KG1 (cell line): ENCODE results near the gene TCF25.
"Not testable (repeated sequence)": the region's sequence is repeated elsewhere in the genome, so short reads cannot be mapped to it uniquely, and the experiment has no call there.

Experiments used
- DNase-seq: peaks from one replicate; lab custom pipeline; 2025; lab: John Stamatoyannopoulos, UW

TCF25 gene

DNA sequence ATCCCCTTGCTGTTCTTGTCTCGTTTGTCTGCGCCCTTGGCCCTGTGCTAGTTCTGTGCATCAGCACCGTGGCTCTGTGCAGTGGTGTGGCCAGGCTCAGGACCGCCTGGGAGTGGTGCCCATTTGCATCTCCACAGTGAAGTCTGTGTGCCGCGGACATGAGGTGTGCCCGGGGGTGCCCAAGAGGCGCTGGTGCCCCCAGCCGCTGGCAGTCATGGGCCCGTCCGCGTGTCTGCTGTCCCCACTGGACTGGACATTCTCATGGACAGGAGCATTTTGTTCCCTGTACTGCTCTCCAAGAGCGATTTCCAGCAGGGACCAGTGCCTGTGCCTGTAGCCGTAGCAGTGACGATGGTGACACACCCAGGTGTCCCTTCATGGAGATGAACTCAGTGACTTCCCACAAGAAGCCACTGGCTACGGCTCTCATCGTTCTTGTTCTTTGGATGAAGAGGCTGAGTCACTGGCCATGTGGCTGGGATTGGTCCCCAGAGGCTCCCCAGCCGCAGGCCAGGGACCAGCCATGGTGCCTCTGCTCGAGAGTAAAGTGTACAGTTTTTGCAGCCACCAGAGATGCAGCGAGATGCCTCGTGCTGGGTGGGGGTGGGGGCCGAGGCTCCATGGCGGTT is 32.2 kb downstream of the TCF25 start:
- DNase-seq: no peak

GRCh38 chr16:89906140-89907025 is 33.0 kb downstream of the TCF25 start:
- no peak for DNase-seq

- DNase-seq: no peak
Observed at GRCh38 chr16:89907055-89907814, 33.8 kb downstream of the TCF25 start.

DNA sequence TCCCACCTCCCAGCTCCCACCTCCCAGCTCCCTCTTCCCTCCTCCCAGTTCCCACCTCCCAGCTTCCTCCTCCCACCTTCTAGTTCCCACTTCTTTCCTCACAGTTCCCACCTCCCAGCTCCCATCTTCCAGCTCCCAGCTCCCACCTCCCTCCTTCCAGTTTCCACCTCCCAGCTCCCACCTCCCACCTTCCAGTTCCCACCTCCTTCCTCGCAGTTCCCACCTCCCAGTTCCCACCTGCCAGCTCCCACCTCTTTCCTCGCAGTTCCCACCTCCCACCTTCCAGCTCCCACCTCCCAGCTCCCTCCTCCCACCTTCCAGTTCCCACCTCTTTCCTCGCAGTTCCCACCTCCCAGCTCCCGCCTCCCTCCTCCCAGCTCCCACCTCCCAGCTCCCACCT is 34.8 kb downstream of the TCF25 start:
- DNase-seq: no peak

- DNase-seq: no peak
Observed at GRCh38 chr16:89909777-89910716, 36.7 kb downstream of the TCF25 start.

GRCh38 chr16:89910717-89911354 is 37.4 kb downstream of the TCF25 start:
- DNase-seq: no peak

- no peak for DNase-seq
Observed at GRCh38 chr16:89911375-89911774, 38.0 kb downstream of the TCF25 start.

DNA sequence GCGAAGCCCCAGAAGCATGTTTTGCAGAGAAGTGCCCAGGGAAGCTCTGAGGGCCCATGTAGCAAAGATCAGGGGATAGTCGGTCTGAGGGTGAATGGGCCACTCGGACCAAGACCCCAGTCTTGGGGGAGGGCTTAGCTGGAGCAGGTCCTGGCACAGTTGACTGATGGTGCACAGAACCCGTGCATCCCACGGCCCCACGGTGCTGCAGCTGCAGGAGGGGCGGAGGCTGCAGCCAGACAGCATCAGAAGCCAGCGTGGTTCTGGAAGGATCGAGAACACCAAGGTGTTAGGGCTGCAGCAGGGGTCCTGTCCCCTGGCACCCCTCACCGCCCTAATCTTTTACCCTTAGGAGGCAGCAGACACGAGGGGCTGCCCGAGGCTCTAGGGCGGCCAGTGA is 38.8 kb downstream of the TCF25 start:
- DNase-seq: no peak

GRCh38 chr16:89912627-89913026 is 39.2 kb downstream of the TCF25 start:
- no peak for DNase-seq

DNA sequence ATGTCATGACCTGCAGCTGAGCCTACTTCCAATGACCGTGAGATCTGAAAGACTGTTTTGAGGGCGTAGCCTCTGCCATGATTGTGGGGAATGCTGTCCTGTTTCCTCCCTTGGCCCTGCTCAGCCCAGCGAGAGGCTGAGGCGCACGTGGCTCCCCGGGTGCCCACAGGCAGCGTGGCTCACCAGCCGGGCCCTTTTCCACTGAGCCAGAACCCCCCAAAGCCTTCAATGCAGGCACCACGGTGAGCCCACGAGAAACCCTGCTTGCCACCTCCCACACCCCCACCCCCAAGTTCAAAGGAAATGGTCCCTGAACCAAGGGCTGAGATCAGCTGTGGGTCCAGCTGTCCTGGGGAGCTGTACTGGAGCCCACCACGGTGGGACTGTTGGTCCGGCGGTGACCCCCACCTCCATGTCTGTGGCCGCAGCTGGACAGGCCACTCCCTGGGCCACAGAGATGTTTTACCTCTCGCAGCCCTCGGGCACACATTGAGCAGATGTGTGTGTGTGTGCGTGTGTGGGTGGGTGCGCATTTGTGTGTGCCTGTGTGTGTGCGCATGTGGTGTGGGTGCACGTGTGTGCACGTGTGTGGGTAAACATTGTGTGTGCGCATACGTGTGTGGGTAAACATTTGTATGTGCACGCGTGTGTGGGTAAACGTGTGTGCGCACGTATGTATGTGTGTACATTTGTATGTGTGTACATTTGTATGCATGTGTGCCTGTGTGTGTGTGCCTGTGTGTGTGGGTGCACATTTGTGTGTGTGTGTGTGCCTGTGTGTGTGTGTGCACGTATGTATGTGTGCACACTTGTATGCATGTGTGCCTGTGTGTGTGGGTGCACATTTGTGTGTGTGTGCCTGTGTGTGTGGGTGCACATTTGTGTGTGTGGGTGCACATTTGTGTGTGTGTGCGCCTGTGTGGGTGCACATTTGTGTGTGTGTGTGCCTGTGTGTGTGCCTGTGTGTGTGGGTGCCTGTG is 40.3 kb downstream of the TCF25 start:
- DNase-seq: no peak

GRCh38 chr16:89914642-89915285 is 41.4 kb downstream of the TCF25 start:
- DNase-seq: not testable (repeated sequence)

GRCh38 chr16:89915303-89916232 is 42.2 kb downstream of the TCF25 start:
- DNase-seq: no peak

DNA sequence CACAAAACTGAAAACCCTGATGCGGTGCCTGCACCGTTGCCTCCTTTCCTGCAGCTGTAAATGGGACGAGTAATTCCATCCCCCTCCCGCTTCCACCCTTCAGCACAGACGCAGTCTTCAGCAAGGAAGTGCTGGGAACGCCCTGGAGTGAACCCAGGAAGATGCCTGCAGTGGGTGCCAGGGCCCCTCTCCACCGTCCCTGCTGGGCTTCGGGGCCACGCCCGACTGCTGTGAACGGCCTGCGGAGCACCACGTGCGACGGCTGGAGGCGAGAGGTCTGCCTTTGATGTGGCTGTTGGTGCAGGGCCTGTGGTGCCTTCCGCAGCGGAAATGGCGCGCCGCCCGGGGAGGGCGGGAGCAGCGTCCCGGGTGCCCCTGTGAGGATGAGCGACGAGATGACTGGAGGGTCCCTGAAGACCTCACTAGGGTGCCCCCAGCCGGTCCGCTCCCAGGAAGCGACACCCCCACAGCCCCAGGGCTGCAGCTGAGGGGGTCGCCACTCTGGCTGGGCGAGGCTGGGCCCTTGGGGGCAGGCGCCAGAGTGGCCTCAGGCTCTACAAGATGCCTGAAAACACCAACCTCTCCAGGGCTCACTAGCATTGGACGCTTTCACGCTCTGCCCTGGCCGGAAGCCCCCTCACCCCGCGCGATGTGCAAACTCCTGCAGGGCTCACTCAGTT is 44.5 kb downstream of the TCF25 start:
- DNase-seq: peak; percentile 64

DNA sequence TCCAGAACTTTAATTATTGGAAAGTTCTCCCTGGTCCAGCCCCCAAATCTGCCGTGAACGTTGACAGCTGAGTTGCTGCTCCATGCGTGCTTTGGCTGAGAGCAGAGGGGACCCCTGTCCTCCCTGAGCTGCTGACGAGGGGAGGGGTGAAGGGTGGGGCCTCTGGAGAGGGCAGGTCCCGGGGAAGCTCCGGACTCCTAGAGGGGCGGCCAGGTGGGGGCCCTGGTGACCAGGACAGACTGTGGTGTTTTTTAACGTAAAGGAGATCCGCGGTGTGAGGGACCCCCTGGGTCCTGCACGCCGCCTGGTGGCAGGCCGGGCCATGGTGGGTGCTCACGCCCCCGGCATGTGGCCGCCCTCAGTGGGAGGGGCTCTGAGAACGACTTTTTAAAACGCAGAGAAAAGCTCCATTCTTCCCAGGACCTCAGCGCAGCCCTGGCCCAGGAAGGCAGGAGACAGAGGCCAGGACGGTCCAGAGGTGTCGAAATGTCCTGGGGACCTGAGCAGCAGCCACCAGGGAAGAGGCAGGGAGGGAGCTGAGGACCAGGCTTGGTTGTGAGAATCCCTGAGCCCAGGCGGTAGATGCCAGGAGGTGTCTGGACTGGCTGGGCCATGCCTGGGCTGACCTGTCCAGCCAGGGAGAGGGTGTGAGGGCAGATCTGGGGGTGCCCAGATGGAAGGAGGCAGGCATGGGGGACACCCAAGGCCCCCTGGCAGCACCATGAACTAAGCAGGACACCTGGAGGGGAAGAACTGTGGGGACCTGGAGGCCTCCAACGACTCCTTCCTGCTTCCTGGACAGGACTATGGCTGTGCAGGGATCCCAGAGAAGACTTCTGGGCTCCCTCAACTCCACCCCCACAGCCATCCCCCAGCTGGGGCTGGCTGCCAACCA is 45.3 kb downstream of the TCF25 start, which contains the start of gene MC1R:
MC1R (plus strand) TSS at position 410 of the 895 bp plus-strand sequence; CDS start at position 807, 397 bp downstream.
- no peak for DNase-seq

- no peak for DNase-seq
Observed at GRCh38 chr16:89919535-89920406, 46.4 kb downstream of the TCF25 start.
